C4-2B (cell line): Measurements from ENCODE around the gene ZDBF2.

Experiments
- CTCF ChIP-seq: fragments of 450-650 bp; conservative IDR thresholded peaks from 2 replicates; pipeline ENCODE4 v1.5.1; 2017; ENCODE audit warnings: mild to moderate bottlenecking
- ZFX ChIP-seq: fragments of 450-650 bp; IDR thresholded peaks from 2 replicates; pipeline ENCODE4 v1.6.1; 2017

GRCh38 chr2:206230060-206230762 is 44.3 kb upstream of the ZDBF2 start:
- TF ChIP-seq CTCF (no peak), ZFX (no peak)
